ENCODE measurements around the gene ZC3H8.

The ZC3H8 gene

GRCh38 chr2:112187046-112187715 lies 67.7 kb downstream of the ZC3H8 start:
- DNase-seq: no peak
- H3K4me2 ChIP-seq (ENCODE audit: low read length, poor library complexity, severe bottlenecking): no peak overlapping the region
- H3K27ac ChIP-seq (ENCODE audit: low read length, poor library complexity, severe bottlenecking): no peak overlapping the region
- no peak overlapping the region for H3K4me3 ChIP-seq (ENCODE audit: insufficient read depth in 1 of 2, low read depth in 1 of 2, low read length in 2 of 2)
- H3K4ac ChIP-seq (ENCODE audit: low read depth in 1 of 2, low read length in 2 of 2): no peak overlapping the region
- H2BK5ac ChIP-seq (ENCODE audit: low read depth, low read length, poor library complexity, severe bottlenecking): no peak overlapping the region
- no peaks in the 10 kb centered on the region for H3K79me1 ChIP-seq (replicated peaks; ENCODE audit: low read length, poor library complexity, severe bottlenecking)
- no peak overlapping the region for H3K9ac ChIP-seq (ENCODE audit: low read length)
- H2AFZ ChIP-seq (ENCODE audit: low read depth, low read length): no peak overlapping the region
- no peaks in the 10 kb centered on the region for H3K4me1 ChIP-seq (ENCODE audit: control insufficient read depth, insufficient read depth, low read depth, low read length)
- H3K14ac ChIP-seq (ENCODE audit: low read length in 2 of 2): no peak overlapping the region
- H2BK12ac ChIP-seq (ENCODE audit: low read length in 2 of 2): no peak overlapping the region
- H3K23ac ChIP-seq (ENCODE audit: low read length in 2 of 2): no peak overlapping the region
- no peak overlapping the region for H2BK120ac ChIP-seq (ENCODE audit: low read depth, low read length)
- WGBS: 96% methylated on average over 31 of the region's 31 CpGs
- no peaks in the 10 kb centered on the region for H3K36me3 ChIP-seq (ENCODE audit: control insufficient read depth in 1 of 2, insufficient read depth in 2 of 2, low read depth in 1 of 2, low read length in 2 of 2)
- no peak overlapping the region for H2BK15ac ChIP-seq (ENCODE audit: low read depth, poor library complexity, severe bottlenecking)
- no peaks in the 10 kb centered on the region for H3K9me3 ChIP-seq (ENCODE audit: control insufficient read depth, low read length)
- H3K27me3 ChIP-seq (ENCODE audit: control insufficient read depth in 1 of 2, insufficient read depth in 1 of 2, low read length in 2 of 2): peaks cover 3 to 6% of the 10 kb centered on the region in 2 experiments
- H2AK5ac ChIP-seq (ENCODE audit: low read length, severe bottlenecking): no peak overlapping the region
- no peak overlapping the region for H4K8ac ChIP-seq (ENCODE audit: low read length)
- no peak overlapping the region for H4K91ac ChIP-seq (ENCODE audit: low read length)
- no peak overlapping the region for H3K18ac ChIP-seq (ENCODE audit: low read depth in 1 of 2, low read length in 2 of 2)

DNA sequence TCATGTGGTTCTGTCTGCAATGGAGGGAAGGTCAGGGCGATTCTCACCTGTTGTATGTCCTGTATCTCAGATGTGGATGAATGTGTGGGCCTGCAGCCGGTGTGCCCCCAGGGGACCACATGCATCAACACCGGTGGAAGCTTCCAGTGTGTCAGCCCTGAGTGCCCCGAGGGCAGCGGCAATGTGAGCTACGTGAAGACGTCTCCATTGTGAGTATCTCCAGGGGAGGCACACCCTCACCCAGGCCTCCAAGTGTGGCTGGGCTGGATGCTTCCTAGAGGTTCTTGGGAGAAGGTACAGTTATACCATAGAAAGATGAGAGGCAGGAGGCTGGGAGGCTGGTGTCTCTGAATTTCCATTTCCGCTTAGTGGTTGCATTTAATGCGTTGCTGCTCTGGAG lies 69.7 kb downstream of the ZC3H8 start:
- no peak overlapping the region for H3K18ac ChIP-seq (ENCODE audit: low read depth in 1 of 2, low read length in 2 of 2)
- H2BK12ac ChIP-seq (ENCODE audit: low read length in 2 of 2): no peak overlapping the region
- no peak overlapping the region for H2AK5ac ChIP-seq (ENCODE audit: low read length, severe bottlenecking)
- no peak overlapping the region for H2BK120ac ChIP-seq (ENCODE audit: low read depth, low read length)
- peaks cover 11 to 16% of the 10 kb centered on the region in 2 experiments for H3K27me3 ChIP-seq (ENCODE audit: control insufficient read depth in 1 of 2, insufficient read depth in 1 of 2, low read length in 2 of 2)
- H3K14ac ChIP-seq (ENCODE audit: low read length in 2 of 2): no peak overlapping the region
- H4K91ac ChIP-seq (ENCODE audit: low read length): no peak overlapping the region
- H3K4me2 ChIP-seq (ENCODE audit: low read length, poor library complexity, severe bottlenecking): no peak overlapping the region
- no peak overlapping the region for H4K8ac ChIP-seq (ENCODE audit: low read length)
- H2BK5ac ChIP-seq (ENCODE audit: low read depth, low read length, poor library complexity, severe bottlenecking): no peak overlapping the region
- WGBS: 93% methylated on average over 7 of the region's 9 CpGs
- no peaks in the 10 kb centered on the region for H3K79me1 ChIP-seq (replicated peaks; ENCODE audit: low read length, poor library complexity, severe bottlenecking)
- H3K4me3 ChIP-seq (ENCODE audit: insufficient read depth in 1 of 2, low read depth in 1 of 2, low read length in 2 of 2): no peak overlapping the region
- no peak for DNase-seq
- H2AFZ ChIP-seq (ENCODE audit: low read depth, low read length): no peak overlapping the region
- no peak overlapping the region for H3K9ac ChIP-seq (ENCODE audit: low read length)
- H3K23ac ChIP-seq (ENCODE audit: low read length in 2 of 2): no peak overlapping the region
- peaks cover 7% of the 10 kb centered on the region for H3K4me1 ChIP-seq (ENCODE audit: control insufficient read depth, insufficient read depth, low read depth, low read length)
- H3K9me3 ChIP-seq (ENCODE audit: control insufficient read depth, low read length): no peaks in the 10 kb centered on the region
- H3K4ac ChIP-seq (ENCODE audit: low read depth in 1 of 2, low read length in 2 of 2): no peak overlapping the region
- peaks cover 0 to 3% of the 10 kb centered on the region in 2 experiments for H3K36me3 ChIP-seq (ENCODE audit: control insufficient read depth in 1 of 2, insufficient read depth in 2 of 2, low read depth in 1 of 2, low read length in 2 of 2)
- no peak overlapping the region for H2BK15ac ChIP-seq (ENCODE audit: low read depth, poor library complexity, severe bottlenecking)
- no peak overlapping the region for H3K27ac ChIP-seq (ENCODE audit: low read length, poor library complexity, severe bottlenecking)

- no peaks in the 10 kb centered on the region for H3K79me1 ChIP-seq (replicated peaks; ENCODE audit: low read length, poor library complexity, severe bottlenecking)
- H3K18ac ChIP-seq (ENCODE audit: low read depth in 1 of 2, low read length in 2 of 2): no peak overlapping the region
- DNase-seq: no peak
- peaks cover 11 to 16% of the 10 kb centered on the region in 2 experiments for H3K27me3 ChIP-seq (ENCODE audit: control insufficient read depth in 1 of 2, insufficient read depth in 1 of 2, low read length in 2 of 2)
- no peak overlapping the region for H3K14ac ChIP-seq (ENCODE audit: low read length in 2 of 2)
- no peak overlapping the region for H2AFZ ChIP-seq (ENCODE audit: low read depth, low read length)
- peaks cover 4% of the 10 kb centered on the region for H3K9me3 ChIP-seq (ENCODE audit: control insufficient read depth, low read length)
- no peak overlapping the region for H2BK120ac ChIP-seq (ENCODE audit: low read depth, low read length)
- 88% methylated on average over 6 of the region's 8 CpGs for WGBS
- no peak overlapping the region for H3K4me3 ChIP-seq (ENCODE audit: insufficient read depth in 1 of 2, low read depth in 1 of 2, low read length in 2 of 2)
- H2BK15ac ChIP-seq (ENCODE audit: low read depth, poor library complexity, severe bottlenecking): no peak overlapping the region
- H3K9ac ChIP-seq (ENCODE audit: low read length): no peak overlapping the region
- H3K4me2 ChIP-seq (ENCODE audit: low read length, poor library complexity, severe bottlenecking): no peak overlapping the region
- peaks cover 0 to 3% of the 10 kb centered on the region in 2 experiments for H3K36me3 ChIP-seq (ENCODE audit: control insufficient read depth in 1 of 2, insufficient read depth in 2 of 2, low read depth in 1 of 2, low read length in 2 of 2)
- H3K4ac ChIP-seq (ENCODE audit: low read depth in 1 of 2, low read length in 2 of 2): no peak overlapping the region
- no peak overlapping the region for H2BK12ac ChIP-seq (ENCODE audit: low read length in 2 of 2)
- H2AK5ac ChIP-seq (ENCODE audit: low read length, severe bottlenecking): no peak overlapping the region
- peaks cover 7% of the 10 kb centered on the region for H3K4me1 ChIP-seq (ENCODE audit: control insufficient read depth, insufficient read depth, low read depth, low read length)
- H4K91ac ChIP-seq (ENCODE audit: low read length): no peak overlapping the region
- no peak overlapping the region for H3K27ac ChIP-seq (ENCODE audit: low read length, poor library complexity, severe bottlenecking)
- H2BK5ac ChIP-seq (ENCODE audit: low read depth, low read length, poor library complexity, severe bottlenecking): no peak overlapping the region
- no peak overlapping the region for H3K23ac ChIP-seq (ENCODE audit: low read length in 2 of 2)
- no peak overlapping the region for H4K8ac ChIP-seq (ENCODE audit: low read length)
These were observed 70.7 kb downstream of the ZC3H8 start for GRCh38 chr2:112184121-112184520.

- 82% methylated on average over 8 of the region's 8 CpGs for WGBS
- no peak overlapping the region for H2BK12ac ChIP-seq (ENCODE audit: low read length in 2 of 2)
- no peak overlapping the region for H3K4me2 ChIP-seq (ENCODE audit: low read length, poor library complexity, severe bottlenecking)
- H3K36me3 ChIP-seq (ENCODE audit: control insufficient read depth in 1 of 2, insufficient read depth in 2 of 2, low read depth in 1 of 2, low read length in 2 of 2): peaks cover 0 to 3% of the 10 kb centered on the region in 2 experiments
- H3K27me3 ChIP-seq (ENCODE audit: control insufficient read depth in 1 of 2, insufficient read depth in 1 of 2, low read length in 2 of 2): peaks cover 11 to 16% of the 10 kb centered on the region in 2 experiments
- H3K4ac ChIP-seq (ENCODE audit: low read depth in 1 of 2, low read length in 2 of 2): no peak overlapping the region
- H3K4me3 ChIP-seq (ENCODE audit: insufficient read depth in 1 of 2, low read depth in 1 of 2, low read length in 2 of 2): no peak overlapping the region
- no peak overlapping the region for H2BK15ac ChIP-seq (ENCODE audit: low read depth, poor library complexity, severe bottlenecking)
- H3K18ac ChIP-seq (ENCODE audit: low read depth in 1 of 2, low read length in 2 of 2): no peak overlapping the region
- no peak overlapping the region for H2BK5ac ChIP-seq (ENCODE audit: low read depth, low read length, poor library complexity, severe bottlenecking)
- H3K9ac ChIP-seq (ENCODE audit: low read length): no peak overlapping the region
- peaks cover 7% of the 10 kb centered on the region for H3K4me1 ChIP-seq (ENCODE audit: control insufficient read depth, insufficient read depth, low read depth, low read length)
- no peak for DNase-seq
- no peak overlapping the region for H4K8ac ChIP-seq (ENCODE audit: low read length)
- no peak overlapping the region for H2AFZ ChIP-seq (ENCODE audit: low read depth, low read length)
- no peak overlapping the region for H2AK5ac ChIP-seq (ENCODE audit: low read length, severe bottlenecking)
- no peak overlapping the region for H4K91ac ChIP-seq (ENCODE audit: low read length)
- no peak overlapping the region for H3K27ac ChIP-seq (ENCODE audit: low read length, poor library complexity, severe bottlenecking)
- no peak overlapping the region for H3K23ac ChIP-seq (ENCODE audit: low read length in 2 of 2)
- H3K9me3 ChIP-seq (ENCODE audit: control insufficient read depth, low read length): peaks cover 4% of the 10 kb centered on the region
- no peaks in the 10 kb centered on the region for H3K79me1 ChIP-seq (replicated peaks; ENCODE audit: low read length, poor library complexity, severe bottlenecking)
- H2BK120ac ChIP-seq (ENCODE audit: low read depth, low read length): no peak overlapping the region
- H3K14ac ChIP-seq (ENCODE audit: low read length in 2 of 2): no peak overlapping the region
These were observed 71.4 kb downstream of the ZC3H8 start for GRCh38 chr2:112183327-112184025.
